SK-N-SH (cell line): ENCODE results near the gene DGAT2. TPM values are rescaled to one million over a fixed set of nuclear protein-coding genes. Genes with fewer than 3 reads are reported as not detected.

Experiments
- CTCF ChIA-PET: fragments of 300-600, 350-600 bp; formaldehyde crosslinking; extraction: SDS; loops from one replicate; lab custom pipeline; 2021; lab: Yijun Ruan, JAX
- POLR2A ChIA-PET: fragments of 350-600 bp; sonication (Branson Sonifier 250); formaldehyde crosslinking; extraction: SDS; loops from one replicate; lab custom pipeline; 2020; ENCODE audit warnings: antibody characterized with exemption, inconsistent platforms; lab: Yijun Ruan, JAX
- DNase-seq: peaks from one replicate; pipeline ENCODE4 v3.0.0; 2012
- H2AFZ ChIP-seq: fragments of 200-600 bp; sonication (generic); 2 replicates; pipeline ENCODE4 v1.8.1; 2016; ENCODE audit warnings: antibody characterized with exemption, mild to moderate bottlenecking, low read depth
- H3F3A ChIP-seq: fragments of 200-600 bp; sonication (generic); replicated peaks from 2 replicates; pipeline ENCODE3; 2016; ENCODE audit warnings: antibody characterized with exemption, mild to moderate bottlenecking; ENCODE audit not compliant: insufficient read depth
- H3K27ac ChIP-seq, 2 experiments: fragments of 200-500 bp in 1 of 2; fragments of 200-600 bp in 1 of 2; sonication (Bioruptor generic) in 1 of 2; sonication (generic), shearing (Covaris generic) in 1 of 2; 2 replicates each; pipeline versions ENCODE4 v1.5.1 to v1.6.1; 2014 to 2016; ENCODE audit warnings: low read depth in 2 of 2, inconsistent platforms in 1 of 2, low read length in 1 of 2, mild to moderate bottlenecking in 1 of 2, mixed read lengths in 1 of 2
- H3K27me3 ChIP-seq: fragments of 200-600 bp; sonication (generic), shearing (Covaris generic); 2 replicates; pipeline ENCODE4 v1.6.1; 2016; ENCODE audit warnings: mixed run types; ENCODE audit not compliant: insufficient read depth
- H3K36me3 ChIP-seq, 2 experiments: fragments of 200-500 bp in 1 of 2; fragments of 200-600 bp in 1 of 2; sonication (Bioruptor generic) in 1 of 2; sonication (generic) in 1 of 2; replicated peaks in 1 of 2; 2 replicates each; pipeline versions ENCODE3 to v1.5.1; 2014 to 2016; ENCODE audit warnings: low read length in 1 of 2, mild to moderate bottlenecking in 1 of 2; ENCODE audit not compliant: insufficient read depth in 2 of 2, control insufficient read depth in 1 of 2
- H3K4me1 ChIP-seq, 2 experiments: fragments of 200-500 bp in 1 of 2; fragments of 200-600 bp in 1 of 2; sonication (Bioruptor generic) in 1 of 2; sonication (generic), shearing (Covaris generic) in 1 of 2; 2 replicates each; pipeline versions ENCODE4 v1.5.1 to v1.6.1; 2014 to 2016; ENCODE audit warnings: low read depth in 1 of 2, low read length in 1 of 2, mixed run types in 1 of 2; ENCODE audit not compliant: insufficient read depth in 2 of 2, control insufficient read depth in 1 of 2
- H3K4me2 ChIP-seq: fragments of 200-600 bp; sonication (generic), shearing (Covaris generic); 2 replicates; pipeline ENCODE4 v1.6.1; 2017; ENCODE audit warnings: mixed run types
- H3K4me3 ChIP-seq, 2 experiments: fragments of 200-500 bp in 1 of 2; fragments of 200-600 bp in 1 of 2; sonication (Bioruptor generic) in 1 of 2; sonication (generic), shearing (Covaris generic) in 1 of 2; 2 replicates each; pipeline versions ENCODE4 v1.5.1 to v1.8.1; 2014 to 2016; ENCODE audit warnings: low read depth in 2 of 2, inconsistent platforms in 1 of 2, low read length in 1 of 2, mild to moderate bottlenecking in 1 of 2, mixed read lengths in 1 of 2, moderate library complexity in 1 of 2
- H3K79me2 ChIP-seq: fragments of 200-600 bp; sonication (generic); 2 replicates; pipeline ENCODE4 v1.8.1; 2017; ENCODE audit warnings: mild to moderate bottlenecking; ENCODE audit not compliant: insufficient read depth
- H3K9ac ChIP-seq: fragments of 200-600 bp; sonication (generic); 2 replicates; pipeline ENCODE4 v1.6.1; 2017; ENCODE audit warnings: mixed run types
- H3K9me2 ChIP-seq: fragments of 200-600 bp; sonication (generic); 2 replicates; pipeline ENCODE4 v1.6.1; 2017; ENCODE audit warnings: mixed run types
- H3K9me3 ChIP-seq: fragments of 200-600 bp; sonication (generic); 2 replicates; pipeline ENCODE4 v1.6.1; 2017; ENCODE audit warnings: mixed run types, mild to moderate bottlenecking, moderate library complexity
- H4K20me1 ChIP-seq: fragments of 200-600 bp; sonication (generic); 2 replicates; pipeline ENCODE4 v1.6.1; 2017; ENCODE audit warnings: mild to moderate bottlenecking, mixed run types; ENCODE audit not compliant: insufficient read depth
- CHD2 ChIP-seq: fragments of 150-350 bp; IDR thresholded peaks from 2 replicates; pipeline ENCODE4 v1.6.1; 2018; ENCODE audit warnings: low read length; ENCODE audit not compliant: partially characterized antibody
- CTCF ChIP-seq: fragments of 200-600 bp; sonication (generic); IDR thresholded peaks from 2 replicates; pipeline ENCODE4 v1.6.1; 2017; ENCODE audit warnings: antibody characterized with exemption, mild to moderate bottlenecking, moderate library complexity
- FOXJ3 ChIP-seq: sonication (generic); formaldehyde crosslinking; IDR thresholded peaks from 2 replicates; pipeline ENCODE4 v1.5.1; 2020; ENCODE audit warnings: mild to moderate bottlenecking, missing genetic modification reagents
- FOXM1 ChIP-seq: IDR thresholded peaks from 2 replicates; pipeline ENCODE4 v1.4.0; 2012; ENCODE audit warnings: low read depth, mild to moderate bottlenecking
- GABPA ChIP-seq: IDR thresholded peaks from 2 replicates; pipeline ENCODE4 v1.4.0; 2012; ENCODE audit warnings: low read depth, mild to moderate bottlenecking
- GATA2 ChIP-seq: sonication (generic); formaldehyde crosslinking; IDR thresholded peaks from 2 replicates; pipeline ENCODE4 v1.5.0; 2020; ENCODE audit warnings: mild to moderate bottlenecking, missing genetic modification reagents
- NRF1 ChIP-seq: IDR thresholded peaks from 2 replicates; pipeline ENCODE4 v1.6.1; 2012; ENCODE audit warnings: low read depth, mild to moderate bottlenecking, low read length
- PBX3 ChIP-seq: IDR thresholded peaks from 2 replicates; pipeline ENCODE4; 2012
- RAD21 ChIP-seq: IDR thresholded peaks from 2 replicates; pipeline ENCODE4 v1.6.1; 2012; ENCODE audit warnings: mild to moderate bottlenecking, low read length
- RFX5 ChIP-seq: IDR thresholded peaks from 2 replicates; pipeline ENCODE4 v1.6.1; 2012; ENCODE audit warnings: mild to moderate bottlenecking, improper control_type of control experiment, low read length
- SMC3 ChIP-seq: IDR thresholded peaks from 2 replicates; pipeline ENCODE4 v1.6.1; 2012; ENCODE audit warnings: low read depth, low read length, improper control_type of control experiment
- TAF1 ChIP-seq: IDR thresholded peaks from 2 replicates; pipeline ENCODE4 v1.6.1; 2012; ENCODE audit warnings: low read depth, mild to moderate bottlenecking, low read length, moderate library complexity, borderline replicate concordance
- USF1 ChIP-seq: IDR thresholded peaks from 2 replicates; pipeline ENCODE4 v1.4.0; 2012; ENCODE audit warnings: low read depth, borderline replicate concordance
- YY1 ChIP-seq: IDR thresholded peaks from 2 replicates; pipeline ENCODE4 v1.4.0; 2012; ENCODE audit warnings: low read depth, mild to moderate bottlenecking
- WGBS: methylation state at CpG from one replicate; pipeline ENCODE4 v1.1.6; 2017; ENCODE audit warnings: low lambda C conversion rate; 5-methylcytosine and 5-hydroxymethylcytosine counted together
- polyA plus RNA-seq, 3 experiments: library from polyadenylated mRNA; depleted of rRNA; stranded (reverse); fragments of >200 nt; gene quantifications; 2 replicates each; pipeline ENCODE4 v1.2.3, GENCODE V29; 2012
- TF ChIP-seq, protein P1 (sequence below): IDR thresholded peaks from 2 replicates; pipeline ENCODE4 v1.6.1; 2012; ENCODE audit warnings: mild to moderate bottlenecking, low read depth, low read length, moderate library complexity
- TF ChIP-seq, protein P2 (sequence below): IDR thresholded peaks from 2 replicates; pipeline ENCODE4 v1.4.0; 2012; ENCODE audit warnings: low read depth, borderline replicate concordance
- TF ChIP-seq, protein P3 (sequence below): fragments of 150-350 bp; IDR thresholded peaks from 2 replicates; pipeline ENCODE4 v1.6.1; 2016; ENCODE audit warnings: mild to moderate bottlenecking, low read depth, low read length

Gene DGAT2
- polyA plus RNA-seq, 1 of the 3 experiments (the other 2 are of a cell fraction): 1.4 TPM

DNA sequence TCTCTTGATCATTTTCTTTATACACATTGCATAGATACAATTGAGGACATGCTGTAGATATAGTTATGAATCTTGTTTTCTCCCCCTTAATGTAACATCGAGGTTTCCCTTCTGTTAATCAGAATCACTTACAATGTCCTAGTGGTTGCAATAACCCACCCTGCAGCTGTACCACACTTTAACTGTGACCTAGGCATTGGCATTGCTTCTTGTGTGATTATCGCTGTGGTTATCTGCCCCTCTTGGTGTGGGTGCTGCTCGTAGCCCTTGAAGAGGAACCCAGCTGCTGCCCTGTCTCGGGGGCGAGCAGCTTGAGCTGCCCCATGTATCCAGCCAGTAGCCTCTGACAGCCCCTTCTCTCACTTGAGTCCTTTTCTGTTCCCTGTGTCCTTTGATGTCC is 1.5 kb downstream of the DGAT2 start (continued):
- TF ChIP-seq GATA2: no peak
- no peak for TF ChIP-seq CHD2
- no peak for TF ChIP-seq RAD21
- TF ChIP-seq FOXJ3 (CRISPR knock-in tag): no peak
- no peak for TF ChIP-seq USF1
- TF ChIP-seq TAF1: no peak
- TF ChIP-seq PBX3: no peak
- TF ChIP-seq, all 33 proteins: peak for 0

DNA sequence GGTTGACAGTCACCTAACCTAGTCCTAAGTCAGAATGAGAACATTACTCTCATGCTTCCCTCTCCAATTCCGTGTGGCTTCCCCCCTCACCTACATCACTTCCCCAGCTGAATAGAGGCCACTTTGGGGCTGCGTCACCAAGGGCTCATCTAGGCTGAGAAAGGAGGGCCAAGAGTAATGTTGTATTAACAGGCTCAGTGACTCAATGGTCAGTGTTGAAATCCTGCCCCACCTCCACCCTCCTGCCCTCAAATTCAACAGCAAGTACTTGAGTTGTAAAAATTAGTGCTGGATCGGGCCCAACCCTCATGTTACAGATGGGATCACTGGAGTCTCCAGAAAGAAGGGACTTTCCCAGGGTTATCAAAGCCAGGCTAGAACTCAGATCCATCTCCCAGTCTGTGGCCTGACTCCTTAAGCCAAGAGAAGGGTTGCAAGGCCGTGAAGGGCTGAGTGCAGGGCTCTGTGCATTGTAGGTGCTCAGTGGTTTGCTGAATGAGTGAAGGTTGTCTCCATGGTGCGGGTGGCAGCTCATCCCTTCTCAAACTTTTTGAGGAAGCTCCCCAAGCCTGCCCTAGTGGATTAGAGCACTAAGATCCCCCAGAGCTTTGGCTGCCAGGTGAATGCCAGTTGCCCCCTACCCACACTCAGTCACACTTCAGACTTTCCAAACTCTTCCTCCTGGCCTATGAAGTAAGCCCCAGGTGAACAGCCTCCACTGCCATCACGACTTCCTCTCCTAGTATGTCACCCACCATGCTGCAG is 3.2 kb downstream of the DGAT2 start:
- WGBS: 59% methylated on average over 3 of the region's 6 CpGs
- no peak overlapping the region for H3K4me3 ChIP-seq
- H3F3A ChIP-seq: no peaks in the 10 kb centered on the region
- no peak overlapping the region for H3K4me2 ChIP-seq
- CTCF ChIA-PET: interaction anchor here (1.4 to 2.9 kb wide), 2 partner anchors 31 to 38 kb away, joined by 3 to 10 read pairs; no protein-coding TSS in a partner anchor
- no peaks in the 10 kb centered on the region for H3K79me2 ChIP-seq
- POLR2A ChIA-PET: no interaction called here
- no peaks in the 10 kb centered on the region for H3K36me3 ChIP-seq
- H3K27ac ChIP-seq: no peak overlapping the region
- no peaks in the 10 kb centered on the region for H3K9me2 ChIP-seq
- peaks cover 5 to 11% of the 10 kb centered on the region in 2 experiments; a peak in 3 of 4 replicates for H3K4me1 ChIP-seq
- no peaks in the 10 kb centered on the region for H4K20me1 ChIP-seq
- peaks cover 8% of the 10 kb centered on the region for H3K27me3 ChIP-seq
- H3K9ac ChIP-seq: no peak overlapping the region
- H3K9me3 ChIP-seq: no peaks in the 10 kb centered on the region
- no peak overlapping the region for H2AFZ ChIP-seq
- DNase-seq: no peak
- TF ChIP-seq GABPA: no peak
- no peak for TF ChIP-seq YY1
- no peak for TF ChIP-seq FOXM1
- TF ChIP-seq RFX5: no peak
- TF ChIP-seq, protein P1, sequence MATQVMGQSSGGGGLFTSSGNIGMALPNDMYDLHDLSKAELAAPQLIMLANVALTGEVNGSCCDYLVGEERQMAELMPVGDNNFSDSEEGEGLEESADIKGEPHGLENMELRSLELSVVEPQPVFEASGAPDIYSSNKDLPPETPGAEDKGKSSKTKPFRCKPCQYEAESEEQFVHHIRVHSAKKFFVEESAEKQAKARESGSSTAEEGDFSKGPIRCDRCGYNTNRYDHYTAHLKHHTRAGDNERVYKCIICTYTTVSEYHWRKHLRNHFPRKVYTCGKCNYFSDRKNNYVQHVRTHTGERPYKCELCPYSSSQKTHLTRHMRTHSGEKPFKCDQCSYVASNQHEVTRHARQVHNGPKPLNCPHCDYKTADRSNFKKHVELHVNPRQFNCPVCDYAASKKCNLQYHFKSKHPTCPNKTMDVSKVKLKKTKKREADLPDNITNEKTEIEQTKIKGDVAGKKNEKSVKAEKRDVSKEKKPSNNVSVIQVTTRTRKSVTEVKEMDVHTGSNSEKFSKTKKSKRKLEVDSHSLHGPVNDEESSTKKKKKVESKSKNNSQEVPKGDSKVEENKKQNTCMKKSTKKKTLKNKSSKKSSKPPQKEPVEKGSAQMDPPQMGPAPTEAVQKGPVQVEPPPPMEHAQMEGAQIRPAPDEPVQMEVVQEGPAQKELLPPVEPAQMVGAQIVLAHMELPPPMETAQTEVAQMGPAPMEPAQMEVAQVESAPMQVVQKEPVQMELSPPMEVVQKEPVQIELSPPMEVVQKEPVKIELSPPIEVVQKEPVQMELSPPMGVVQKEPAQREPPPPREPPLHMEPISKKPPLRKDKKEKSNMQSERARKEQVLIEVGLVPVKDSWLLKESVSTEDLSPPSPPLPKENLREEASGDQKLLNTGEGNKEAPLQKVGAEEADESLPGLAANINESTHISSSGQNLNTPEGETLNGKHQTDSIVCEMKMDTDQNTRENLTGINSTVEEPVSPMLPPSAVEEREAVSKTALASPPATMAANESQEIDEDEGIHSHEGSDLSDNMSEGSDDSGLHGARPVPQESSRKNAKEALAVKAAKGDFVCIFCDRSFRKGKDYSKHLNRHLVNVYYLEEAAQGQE: no peak
- TF ChIP-seq NRF1: no peak
- TF ChIP-seq, protein P2, sequence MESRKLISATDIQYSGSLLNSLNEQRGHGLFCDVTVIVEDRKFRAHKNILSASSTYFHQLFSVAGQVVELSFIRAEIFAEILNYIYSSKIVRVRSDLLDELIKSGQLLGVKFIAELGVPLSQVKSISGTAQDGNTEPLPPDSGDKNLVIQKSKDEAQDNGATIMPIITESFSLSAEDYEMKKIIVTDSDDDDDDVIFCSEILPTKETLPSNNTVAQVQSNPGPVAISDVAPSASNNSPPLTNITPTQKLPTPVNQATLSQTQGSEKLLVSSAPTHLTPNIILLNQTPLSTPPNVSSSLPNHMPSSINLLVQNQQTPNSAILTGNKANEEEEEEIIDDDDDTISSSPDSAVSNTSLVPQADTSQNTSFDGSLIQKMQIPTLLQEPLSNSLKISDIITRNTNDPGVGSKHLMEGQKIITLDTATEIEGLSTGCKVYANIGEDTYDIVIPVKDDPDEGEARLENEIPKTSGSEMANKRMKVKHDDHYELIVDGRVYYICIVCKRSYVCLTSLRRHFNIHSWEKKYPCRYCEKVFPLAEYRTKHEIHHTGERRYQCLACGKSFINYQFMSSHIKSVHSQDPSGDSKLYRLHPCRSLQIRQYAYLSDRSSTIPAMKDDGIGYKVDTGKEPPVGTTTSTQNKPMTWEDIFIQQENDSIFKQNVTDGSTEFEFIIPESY: no peak
- TF ChIP-seq USF1: no peak
- TF ChIP-seq CTCF: no peak
- TF ChIP-seq, protein P3, sequence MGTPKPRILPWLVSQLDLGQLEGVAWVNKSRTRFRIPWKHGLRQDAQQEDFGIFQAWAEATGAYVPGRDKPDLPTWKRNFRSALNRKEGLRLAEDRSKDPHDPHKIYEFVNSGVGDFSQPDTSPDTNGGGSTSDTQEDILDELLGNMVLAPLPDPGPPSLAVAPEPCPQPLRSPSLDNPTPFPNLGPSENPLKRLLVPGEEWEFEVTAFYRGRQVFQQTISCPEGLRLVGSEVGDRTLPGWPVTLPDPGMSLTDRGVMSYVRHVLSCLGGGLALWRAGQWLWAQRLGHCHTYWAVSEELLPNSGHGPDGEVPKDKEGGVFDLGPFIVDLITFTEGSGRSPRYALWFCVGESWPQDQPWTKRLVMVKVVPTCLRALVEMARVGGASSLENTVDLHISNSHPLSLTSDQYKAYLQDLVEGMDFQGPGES: no peak
- no peak for TF ChIP-seq SMC3
